Panc1 (cell line): ENCODE measurements around the gene INAFM2. TPM values are rescaled to one million over a fixed set of nuclear protein-coding genes. Genes with fewer than 3 reads are reported as not detected.

Source experiments
- ATAC-seq: fragments of 200-7000 bp; cut with Tn5 transposase; 2 replicates; pipeline ENCODE4 v1.9.1; 2020; ENCODE audit warnings: mild to moderate bottlenecking, moderate library complexity
- BruUV-seq: library from RNA; stranded (reverse); fragments of 400-500 nt; replicated peaks from 2 replicates; lab custom pipeline; 2021; lab: Mats Ljungman, UMichigan
- CTCF ChIA-PET: fragments of 300-600 bp; sonication (Branson Sonifier 250); formaldehyde crosslinking; loops from one replicate; lab custom pipeline; 2022; ENCODE audit warnings: antibody characterized with exemption; lab: Charles Lee
- POLR2A ChIA-PET: fragments of 300-600 bp; sonication (Branson Sonifier 250); formaldehyde crosslinking; loops from one replicate; lab custom pipeline; 2022; ENCODE audit warnings: antibody characterized with exemption; lab: Charles Lee
- DNase-seq: peaks from one replicate; pipeline ENCODE4 v3.0.0-alpha.2; 2010; ENCODE audit warnings: low read depth, low spot score
- H3K27ac ChIP-seq: 2 replicates; pipeline ENCODE4 v1.5.1; 2011; ENCODE audit warnings: mild to moderate bottlenecking, low read length, inconsistent platforms
- H3K27me3 ChIP-seq: fragments of 200-500 bp; sonication (Bioruptor generic); 2 replicates; pipeline ENCODE4 v1.6.0; 2014; ENCODE audit warnings: low read length, inconsistent platforms; ENCODE audit not compliant: control insufficient read depth, insufficient read depth
- H3K36me3 ChIP-seq: fragments of 200-500 bp; sonication (Bioruptor generic); 2 replicates; pipeline ENCODE4 v1.5.1; 2014; ENCODE audit warnings: inconsistent platforms, mild to moderate bottlenecking, low read length, moderate library complexity; ENCODE audit not compliant: control insufficient read depth, insufficient read depth
- H3K4me1 ChIP-seq: 2 replicates; pipeline ENCODE4 v1.5.1; 2011; ENCODE audit warnings: inconsistent platforms, mild to moderate bottlenecking, low read length, moderate library complexity; ENCODE audit not compliant: control insufficient read depth, insufficient read depth
- H3K4me3 ChIP-seq, 2 experiments: 2 replicates each; pipeline ENCODE4 v1.5.1; 2011 to 2012; ENCODE audit warnings: low read depth in 2 of 2, low read length in 2 of 2, mild to moderate bottlenecking in 2 of 2, inconsistent platforms in 1 of 2, moderate library complexity in 1 of 2
- H3K9me3 ChIP-seq: fragments of 200-500 bp; sonication (Bioruptor generic); 2 replicates; pipeline ENCODE4 v1.5.1; 2014; ENCODE audit warnings: low read depth, mild to moderate bottlenecking, inconsistent platforms, low read length, moderate library complexity; ENCODE audit not compliant: control insufficient read depth, insufficient read depth
- CTCF ChIP-seq: fragments of 450-650 bp; IDR thresholded peaks from 2 replicates; pipeline ENCODE4 v1.5.1; 2017; ENCODE audit warnings: mild to moderate bottlenecking
- POLR2AphosphoS5 ChIP-seq: IDR thresholded peaks from 2 replicates; pipeline ENCODE4 v1.6.1; 2012; ENCODE audit warnings: mild to moderate bottlenecking, low read depth, low read length, moderate library complexity
- REST ChIP-seq, 2 experiments: IDR thresholded peaks; 2 replicates each; pipeline ENCODE4 v1.6.1; 2011 to 2012; ENCODE audit warnings: low read depth in 2 of 2, control low read depth in 1 of 2, low read length in 1 of 2, mild to moderate bottlenecking in 1 of 2, moderate library complexity in 1 of 2; ENCODE audit not compliant: insufficient read depth in 1 of 2
- SIN3A ChIP-seq: IDR thresholded peaks from 2 replicates; pipeline ENCODE4 v1.6.1; 2012; ENCODE audit warnings: low read depth, mild to moderate bottlenecking, low read length, moderate library complexity, borderline replicate concordance; ENCODE audit not compliant: insufficient read depth
- TCF7L2 ChIP-seq: IDR thresholded peaks from 2 replicates; pipeline ENCODE4 v1.6.1; 2011; ENCODE audit warnings: mild to moderate bottlenecking, low read depth, low read length, inconsistent platforms
- in situ Hi-C: cut with HindIII; loops from 2 replicates; pipeline ENCODE4 v1.10.0; 2016; ENCODE audit warnings: low sequenced_read_pairs, low pct_unique_long_range_greater_than_20kb
- intact Hi-C: fragments of 100-400 bp; cut with micrococcal nuclease; formaldehyde crosslinking; loops from one replicate; pipeline ENCODE4 v1.10.0; 2022; ENCODE audit not compliant: unreplicated experiment
- total RNA-seq: library from RNA; stranded (reverse); gene quantifications from one replicate; pipeline ENCODE4 v1.2.1, GENCODE V29; 2021; ENCODE audit not compliant: unreplicated experiment

The INAFM2 gene
- total RNA-seq, 1 experiment from 2014 or later, result 10.4 TPM

DNA sequence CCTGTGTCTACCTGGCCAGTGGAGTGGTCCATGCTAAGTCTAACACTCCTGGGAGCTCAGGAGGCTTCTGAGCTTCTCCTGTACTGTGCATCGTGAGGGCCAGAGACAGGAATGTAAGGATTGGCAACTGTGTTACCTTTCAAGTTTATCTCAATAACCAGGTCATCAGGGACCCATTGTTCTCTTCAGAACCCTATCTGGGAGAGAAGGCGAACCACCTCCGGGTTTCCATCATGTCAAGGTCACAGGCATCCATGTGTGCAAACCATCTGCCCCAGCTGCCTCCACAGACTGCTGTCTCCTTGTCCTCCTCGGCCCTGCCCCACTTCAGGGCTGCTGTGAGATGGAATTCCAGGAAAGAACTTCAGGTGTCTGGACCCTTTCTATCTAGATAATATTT is 46.6 kb upstream of the INAFM2 start:
- no peaks in the 10 kb centered on the region for H3K9me3 ChIP-seq
- H3K36me3 ChIP-seq, result no peaks in the 10 kb centered on the region
- DNase-seq (no peak), ATAC-seq (no peak)
- H3K27me3 ChIP-seq, result no peaks in the 10 kb centered on the region
- BruUV-seq, result no TSS peak
- H3K4me3 ChIP-seq, result no peak overlapping the region
- no peaks in the 10 kb centered on the region for H3K4me1 ChIP-seq
- ChIA-PET POLR2A (interaction anchor here (0.6 kb wide), 1 partner anchor 34 kb away, joined by 3 read pairs; no protein-coding TSS in a partner anchor), CTCF (interaction anchor here (0.7 to 1.4 kb wide), 3 partner anchors 33 to 46 kb away, joined by 3 to 4 read pairs (median 3); no protein-coding TSS in a partner anchor)
- intact Hi-C loops (loop anchor here (5.0 to 10.0 kb wide), 2 partner anchors 145 to 232 kb away; no protein-coding TSS in a partner anchor), in situ Hi-C loops (no loop called here)
- no peak overlapping the region for H3K27ac ChIP-seq
- no peak for TF ChIP-seq POLR2AphosphoS5
- TF ChIP-seq SIN3A, result no peak
- TF ChIP-seq CTCF, result no peak
- no peak for TF ChIP-seq TCF7L2

- no peaks in the 10 kb centered on the region for H3K9me3 ChIP-seq
- ChIA-PET CTCF (interaction anchor here (0.7 to 1.4 kb wide), 3 partner anchors 32 to 47 kb away, joined by 3 to 4 read pairs (median 3); no protein-coding TSS in a partner anchor), POLR2A (interaction anchor here (0.6 kb wide), 1 partner anchor 33 kb away, joined by 3 read pairs; no protein-coding TSS in a partner anchor)
- TF ChIP-seq POLR2AphosphoS5 (no peak), CTCF (no peak), SIN3A (no peak), REST (IDR thresholded peaks at IDR 0.05; ENCODE audit: insufficient read depth in 1 of 2, low read depth in 2 of 2, low read length in 1 of 2) (no peak)
- no peak overlapping the region for H3K27ac ChIP-seq
- no peaks in the 10 kb centered on the region for H3K4me1 ChIP-seq
- no TSS peak for BruUV-seq
- H3K27me3 ChIP-seq, result no peaks in the 10 kb centered on the region
- intact Hi-C loops (loop anchor here (5.0 to 10.0 kb wide), 2 partner anchors 145 to 233 kb away; no protein-coding TSS in a partner anchor), in situ Hi-C loops (no loop called here)
- ATAC-seq (no peak), DNase-seq (no peak)
- H3K4me3 ChIP-seq, result no peak overlapping the region
- no peaks in the 10 kb centered on the region for H3K36me3 ChIP-seq
These were observed 46.0 kb upstream of the INAFM2 start for GRCh38 chr15:40277471-40277870.
